Measurements from ENCODE around the gene PRR22. TPM values are rescaled to one million over a fixed set of nuclear protein-coding genes. Genes with fewer than 3 reads are reported as not detected.

Gene PRR22
- total RNA-seq (2022; extraction: Qiagen RNA extraction; ENCODE audit: low read depth) = 1.7 to 3.5 TPM (median 2.5 TPM) in 5 replicates

DNA sequence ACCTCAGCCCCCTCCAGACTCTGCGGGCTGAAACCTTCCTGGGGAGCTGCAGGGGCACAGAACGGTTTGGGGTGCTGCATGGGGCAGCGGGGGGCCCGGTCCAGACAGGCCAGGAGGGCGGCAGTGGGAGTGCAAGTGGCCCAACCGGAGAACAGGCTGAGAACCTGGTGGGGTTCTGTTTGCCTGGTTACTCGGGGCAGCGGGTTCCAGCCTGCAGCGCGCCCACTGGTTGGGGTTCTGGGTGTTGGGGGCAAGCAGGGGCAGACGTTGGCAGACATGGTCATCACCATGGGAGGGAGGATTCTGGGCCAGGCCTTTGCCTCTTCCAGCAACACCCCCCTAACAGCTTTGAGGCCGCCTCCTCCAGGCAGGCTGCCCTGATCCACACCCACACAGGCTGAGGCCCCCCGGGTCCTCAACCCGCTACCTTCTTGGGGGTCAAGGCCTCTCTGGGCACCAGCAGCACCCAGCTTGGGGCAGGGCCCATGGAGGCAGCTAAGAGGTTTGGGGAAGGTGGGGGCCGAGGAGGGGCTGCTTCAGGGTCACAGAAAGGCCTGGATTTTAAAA lies at the start of gene PRR22:
PRR22 (minus strand) TSS at position 166 of the 567 bp plus-strand sequence; CDS start at position 80, 86 bp downstream.

DNA sequence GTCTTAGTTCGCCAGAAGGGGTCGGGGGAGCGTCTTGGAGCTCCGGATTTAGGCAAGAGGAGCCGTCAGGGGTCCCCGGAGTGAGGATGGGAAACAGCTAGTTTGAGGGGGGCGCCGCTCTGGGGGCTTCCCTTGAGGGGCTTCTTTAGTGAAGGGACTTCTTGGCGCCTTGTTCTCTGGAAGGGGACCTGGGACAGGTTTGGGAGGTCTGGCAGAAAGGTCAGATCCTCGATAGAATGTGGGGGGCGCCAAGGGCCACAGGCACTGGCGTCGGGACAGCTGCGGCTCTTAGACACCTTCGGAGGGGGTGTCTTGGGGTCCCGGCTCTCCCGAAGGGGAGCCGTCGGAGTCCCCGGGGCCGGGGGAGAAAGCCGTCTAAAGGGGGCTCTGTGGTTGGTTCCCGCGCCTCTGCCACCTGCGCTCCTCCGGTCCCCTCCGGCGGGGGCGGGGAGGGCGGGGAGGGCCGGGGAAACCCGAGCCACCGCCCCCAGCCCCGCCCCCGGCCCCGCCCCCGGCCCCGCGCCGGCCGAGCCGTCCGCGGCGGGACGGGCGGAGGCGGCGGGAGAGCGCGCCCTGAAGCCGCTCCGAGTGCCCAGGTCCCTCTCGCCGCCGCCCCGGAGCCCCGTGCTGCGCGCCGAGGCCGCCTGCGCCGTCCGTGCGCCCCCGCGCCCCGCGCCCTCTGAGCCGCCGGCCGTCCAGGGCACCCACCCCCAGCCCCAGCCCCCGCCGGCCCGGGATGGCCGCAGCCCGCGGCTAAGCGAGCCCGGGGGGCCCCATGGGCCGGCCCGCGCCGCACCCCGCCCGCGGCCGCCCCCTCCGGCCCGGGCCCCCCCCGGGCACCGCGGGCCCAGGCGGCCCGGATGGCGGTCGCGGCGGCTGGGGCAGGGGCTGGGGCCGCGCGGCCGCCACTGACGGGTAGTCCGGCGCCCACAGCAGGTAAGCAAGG lies 20.2 kb upstream of the PRR22 start, which contains the start of gene NRTN:
NRTN (plus strand) TSS at position 552 of the 946 bp plus-strand sequence. CDS start 19,099 bp downstream, outside the sequence.

DNA sequence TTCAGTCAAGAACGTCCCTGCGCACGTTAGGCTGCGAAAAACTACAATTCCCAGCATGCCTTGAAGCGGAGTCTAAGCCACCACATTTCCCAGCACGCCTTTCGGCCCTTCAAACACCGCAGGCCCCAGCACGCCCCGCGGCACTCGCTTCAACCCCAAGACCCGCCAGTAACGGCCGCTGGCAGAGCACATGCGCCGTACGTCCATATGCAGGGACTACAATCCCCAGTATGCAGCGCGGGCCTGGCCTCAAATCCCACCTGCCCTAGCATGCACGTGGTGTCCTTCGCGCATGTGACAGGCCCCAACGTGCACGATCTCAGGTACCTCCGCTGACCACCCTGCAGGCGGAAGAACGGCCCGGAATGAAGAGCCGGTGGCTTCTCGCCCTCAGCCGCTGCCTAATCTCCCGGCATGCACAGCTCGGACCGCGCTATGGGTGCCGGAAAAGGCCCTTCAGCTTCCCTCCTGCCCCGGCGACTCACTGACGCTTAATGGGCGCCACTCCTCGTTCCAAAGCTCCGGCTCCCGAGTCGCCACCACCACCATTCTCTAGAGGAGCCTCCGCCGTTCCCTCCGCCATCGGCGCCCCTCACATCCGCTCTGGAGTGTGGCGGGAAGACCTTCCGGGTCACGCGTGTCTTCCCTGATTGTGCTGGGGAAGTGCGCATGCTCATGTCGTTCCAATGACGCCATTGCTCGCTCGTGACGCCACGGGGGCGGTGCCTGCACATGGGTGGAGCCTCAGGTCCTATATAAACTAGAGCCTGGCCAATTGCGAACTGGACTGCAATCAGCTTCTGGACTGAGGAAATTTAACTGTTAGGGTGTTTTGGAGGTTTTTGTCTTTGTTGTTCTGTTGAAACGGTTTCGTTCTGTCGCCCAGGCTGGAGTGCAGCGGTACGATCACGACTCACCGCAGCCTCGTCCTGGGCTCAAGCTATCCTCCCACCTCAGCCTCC lies 6.3 kb upstream of the PRR22 start, which contains the start of gene DUS3L:
DUS3L (minus strand) TSS at position 605 of the 962 bp plus-strand sequence; CDS start at position 583, 22 bp downstream.

Other genes starting within 250 kb of the PRR22 start
- 2.0 to 3.1 TPM (median 2.6 TPM) in 5 replicates for gene TINCR, start 216.8 kb downstream of the PRR22 start, total RNA-seq (2022; extraction: Qiagen RNA extraction; ENCODE audit: low read depth)
- gene SAFB2, start 162.0 kb downstream of the PRR22 start, total RNA-seq (2022; extraction: Qiagen RNA extraction; ENCODE audit: low read depth) = 26.6 to 43.7 TPM (median 37.3 TPM) in 5 replicates
- 53.9 to 60.1 TPM (median 57.1 TPM) in 5 replicates for gene SAFB, start 161.7 kb downstream of the PRR22 start, total RNA-seq (2022; extraction: Qiagen RNA extraction; ENCODE audit: low read depth)
- 45.1 to 70.1 TPM (median 66.8 TPM) in 5 replicates for gene MICOS13, start 104.2 kb downstream of the PRR22 start, total RNA-seq (2022; extraction: Qiagen RNA extraction; ENCODE audit: low read depth)
- 2.8 to 5.2 TPM (median 4.5 TPM) in 5 replicates for gene HSD11B1L, start 103.7 kb downstream of the PRR22 start, total RNA-seq (2022; extraction: Qiagen RNA extraction; ENCODE audit: low read depth)
- 735 to 913 TPM (median 777 TPM) in 5 replicates for gene RPL36, start 94.5 kb downstream of the PRR22 start, total RNA-seq (2022; extraction: Qiagen RNA extraction; ENCODE audit: low read depth)
- gene LONP1, start 64.6 kb downstream of the PRR22 start, total RNA-seq (2022; extraction: Qiagen RNA extraction; ENCODE audit: low read depth) = 44.8 to 62.0 TPM (median 59.6 TPM) in 5 replicates
- not detected in 5 replicates for gene CATSPERD, start 64.1 kb downstream of the PRR22 start, total RNA-seq (2022; extraction: Qiagen RNA extraction; ENCODE audit: low read depth)
- 28.4 to 34.0 TPM (median 31.9 TPM) in 5 replicates for gene DUS3L, start 6.4 kb upstream of the PRR22 start, total RNA-seq (2022; extraction: Qiagen RNA extraction; ENCODE audit: low read depth)
- gene NRTN, start 20.3 kb upstream of the PRR22 start, total RNA-seq (2022; extraction: Qiagen RNA extraction; ENCODE audit: low read depth) = 0.37 to 0.89 TPM (median 0.58 TPM) in 5 replicates
- not detected in 5 replicates for gene FUT6, start 55.0 kb upstream of the PRR22 start, total RNA-seq (2022; extraction: Qiagen RNA extraction; ENCODE audit: low read depth)
- gene FUT3, start 66.7 kb upstream of the PRR22 start, total RNA-seq (2022; extraction: Qiagen RNA extraction; ENCODE audit: low read depth) = 0.12 to 0.15 TPM in 2 of 5 replicates, not detected in the others
- gene FUT5, start 85.8 kb upstream of the PRR22 start, total RNA-seq (2022; extraction: Qiagen RNA extraction; ENCODE audit: low read depth) = not detected in 5 replicates
- gene NDUFA11, start 119.0 kb upstream of the PRR22 start, total RNA-seq (2022; extraction: Qiagen RNA extraction; ENCODE audit: low read depth) = 204 to 303 TPM (median 278 TPM) in 5 replicates
- 0.29 to 0.79 TPM (median 0.41 TPM) in 5 replicates for gene VMAC, start 120.1 kb upstream of the PRR22 start, total RNA-seq (2022; extraction: Qiagen RNA extraction; ENCODE audit: low read depth)
- 0.59 to 1.3 TPM (median 0.92 TPM) in 5 replicates for gene CAPS, start 129.5 kb upstream of the PRR22 start, total RNA-seq (2022; extraction: Qiagen RNA extraction; ENCODE audit: low read depth)
- gene RANBP3, start 193.4 kb upstream of the PRR22 start, total RNA-seq (2022; extraction: Qiagen RNA extraction; ENCODE audit: low read depth) = 38.1 to 44.7 TPM (median 43.9 TPM) in 5 replicates